SK-N-SH (cell line): ENCODE results near the gene ZNF674.

ENCODE experiments used
- CHD2 ChIP-seq: fragments of 150-350 bp; IDR thresholded peaks from 2 replicates; pipeline ENCODE4 v1.6.1; 2018; ENCODE audit warnings: low read length; ENCODE audit not compliant: partially characterized antibody
- CTCF ChIP-seq: fragments of 200-600 bp; sonication (generic); IDR thresholded peaks from 2 replicates; pipeline ENCODE4 v1.6.1; 2017; ENCODE audit warnings: antibody characterized with exemption, mild to moderate bottlenecking, moderate library complexity
- EP300 ChIP-seq, 2 experiments: IDR thresholded peaks; 2 replicates each; pipeline versions ENCODE4 v1.4.0 to v1.6.1; 2012; ENCODE audit warnings: borderline replicate concordance in 1 of 2, low read depth in 1 of 2, low read length in 1 of 2
- EZH2phosphoT487 ChIP-seq: fragments of 200-600 bp; sonication (generic); IDR thresholded peaks from 2 replicates; pipeline ENCODE4 v1.6.1; 2017; ENCODE audit warnings: low read depth, mixed run types, mild to moderate bottlenecking, antibody characterized with exemption, moderate library complexity, borderline replicate concordance
- GATA2 ChIP-seq: sonication (generic); formaldehyde crosslinking; IDR thresholded peaks from 2 replicates; pipeline ENCODE4 v1.5.0; 2020; ENCODE audit warnings: mild to moderate bottlenecking, missing genetic modification reagents
- NRF1 ChIP-seq: IDR thresholded peaks from 2 replicates; pipeline ENCODE4 v1.6.1; 2012; ENCODE audit warnings: low read depth, mild to moderate bottlenecking, low read length
- POLR2AphosphoS5 ChIP-seq: IDR thresholded peaks from 2 replicates; pipeline ENCODE4 v1.6.1; 2012; ENCODE audit warnings: low read depth, low read length
- RFX5 ChIP-seq: IDR thresholded peaks from 2 replicates; pipeline ENCODE4 v1.6.1; 2012; ENCODE audit warnings: mild to moderate bottlenecking, improper control_type of control experiment, low read length
- SIN3A ChIP-seq: IDR thresholded peaks from 2 replicates; pipeline ENCODE4 v1.6.1; 2012; ENCODE audit warnings: low read depth, mild to moderate bottlenecking, low read length, moderate library complexity, borderline replicate concordance
- TF ChIP-seq, protein P1 (sequence below): IDR thresholded peaks from 2 replicates; pipeline ENCODE4 v1.4.0; 2012; ENCODE audit warnings: low read depth

GRCh38 chrX:46587158-46587557, 41.9 kb upstream of the ZNF674 start:
- TF ChIP-seq CTCF (no peak), GATA2 (no peak), POLR2AphosphoS5 (no peak), SIN3A (no peak), RFX5 (no peak), EP300 (IDR thresholded peaks at IDR 0.05; ENCODE audit: borderline replicate concordance in 1 of 2, low read depth in 1 of 2, low read length in 1 of 2) (no peak), NRF1 (no peak), EZH2phosphoT487 (no peak), CHD2 (no peak)
- TF ChIP-seq, protein P1, sequence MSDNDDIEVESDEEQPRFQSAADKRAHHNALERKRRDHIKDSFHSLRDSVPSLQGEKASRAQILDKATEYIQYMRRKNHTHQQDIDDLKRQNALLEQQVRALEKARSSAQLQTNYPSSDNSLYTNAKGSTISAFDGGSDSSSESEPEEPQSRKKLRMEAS = no peak
